GM21360 (cell line): ENCODE results near the gene MAP1LC3B.

ENCODE experiments used
- ATAC-seq: cut with Tn5 transposase; IDR thresholded peaks from one replicate; pipeline ENCODE4 v1.9.1; 2021; ENCODE audit warnings: mild to moderate bottlenecking, moderate library complexity; ENCODE audit not compliant: unreplicated experiment

Gene MAP1LC3B

DNA sequence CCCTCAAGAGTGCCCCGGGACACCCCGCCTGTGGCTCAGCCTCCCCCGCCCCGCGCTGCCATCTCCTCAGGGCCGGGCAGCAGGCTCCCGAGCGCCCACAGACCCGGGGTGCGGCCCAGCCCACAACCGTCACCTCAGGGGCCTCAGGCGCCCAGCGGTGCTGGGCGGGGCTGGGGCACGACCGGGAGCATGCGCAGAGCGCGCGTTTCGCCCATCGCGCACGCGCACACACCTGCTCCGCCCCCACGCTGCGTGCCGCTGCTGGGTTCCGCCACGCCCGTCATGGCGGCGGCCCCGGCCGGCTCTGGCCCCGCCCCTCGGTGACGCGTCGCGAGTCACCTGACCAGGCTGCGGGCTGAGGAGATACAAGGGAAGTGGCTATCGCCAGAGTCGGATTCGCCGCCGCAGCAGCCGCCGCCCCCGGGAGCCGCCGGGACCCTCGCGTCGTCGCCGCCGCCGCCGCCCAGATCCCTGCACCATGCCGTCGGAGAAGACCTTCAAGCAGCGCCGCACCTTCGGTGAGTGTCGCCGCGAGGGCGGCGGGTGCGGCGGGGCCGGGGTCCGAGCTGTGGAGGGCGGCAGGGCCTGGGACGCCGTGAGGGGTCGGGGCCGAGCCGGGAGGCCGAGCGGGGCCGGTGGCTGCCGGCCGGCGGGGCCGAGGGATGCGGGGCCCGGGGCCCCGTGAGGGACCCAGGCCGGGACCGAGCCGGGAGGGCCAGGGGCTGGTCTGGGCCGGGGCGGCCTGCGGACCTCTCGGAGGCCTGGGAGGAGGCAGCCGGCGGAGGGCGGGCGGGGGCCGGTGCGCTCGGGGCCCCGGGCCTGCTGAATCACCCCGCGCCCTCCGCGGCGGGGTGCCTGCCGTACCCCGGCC lies at the start of gene MAP1LC3B:
MAP1LC3B (plus strand) TSS at position 387 of the 871 bp plus-strand sequence; CDS start at position 479, 92 bp downstream.
- peak; percentile 51 for ATAC-seq

DNA sequence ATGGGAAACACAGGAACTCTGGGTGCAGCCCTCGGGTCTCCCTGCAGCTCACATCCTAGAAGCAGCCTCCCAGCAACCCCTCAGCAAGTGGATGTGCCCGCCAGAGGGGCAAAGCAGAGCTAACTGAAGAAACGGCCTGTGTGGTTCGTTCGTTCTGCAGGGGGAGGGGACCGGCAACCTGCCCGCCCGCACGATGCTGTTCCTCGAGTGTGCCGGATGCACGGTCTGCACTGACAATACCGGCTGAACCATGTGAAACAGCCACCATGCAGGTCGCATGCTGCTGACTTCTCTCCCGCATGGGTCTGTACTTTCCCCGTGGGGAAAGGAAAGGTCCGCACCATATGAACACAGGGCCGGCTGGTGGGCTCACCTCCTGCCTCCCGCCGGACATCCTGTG lies 49.6 kb upstream of the MAP1LC3B start:
- no peak for ATAC-seq

DNA sequence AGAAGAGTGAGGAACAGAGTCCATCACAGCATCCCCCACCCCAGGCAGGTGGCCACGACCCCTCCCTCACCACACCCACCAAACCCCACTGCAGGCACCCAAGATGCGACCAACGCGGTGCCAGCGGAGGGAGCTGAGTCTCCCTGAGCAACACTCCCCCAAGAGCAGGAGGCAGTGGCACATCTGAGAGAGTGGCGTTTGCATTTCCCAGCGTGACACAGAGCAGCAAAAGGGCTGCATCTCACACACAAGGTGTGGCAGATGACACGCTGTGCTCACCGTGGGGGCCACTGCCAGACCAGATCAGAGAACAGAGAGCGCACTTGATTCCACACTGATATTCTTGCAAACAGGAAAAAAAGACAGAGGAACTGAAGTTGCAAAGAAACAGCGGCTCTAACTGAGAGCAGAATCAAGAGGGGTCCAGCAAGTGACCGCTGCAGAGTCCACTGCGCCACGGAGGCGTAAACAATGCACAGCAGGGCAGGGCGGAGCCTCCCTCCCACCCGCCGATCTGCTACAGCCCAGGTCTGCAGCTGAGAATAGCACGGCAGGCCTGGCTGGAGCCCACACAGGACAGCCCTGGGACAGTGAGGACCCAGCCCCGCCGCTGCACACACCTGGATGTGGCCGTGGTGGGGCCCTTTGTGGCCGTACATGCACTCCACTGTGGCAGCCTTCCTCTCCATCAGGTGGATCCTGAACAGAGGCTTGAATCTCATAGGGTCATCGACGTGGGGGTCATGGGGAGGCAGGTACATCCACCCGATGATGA lies 49.0 kb upstream of the MAP1LC3B start:
- ATAC-seq = no peak

DNA sequence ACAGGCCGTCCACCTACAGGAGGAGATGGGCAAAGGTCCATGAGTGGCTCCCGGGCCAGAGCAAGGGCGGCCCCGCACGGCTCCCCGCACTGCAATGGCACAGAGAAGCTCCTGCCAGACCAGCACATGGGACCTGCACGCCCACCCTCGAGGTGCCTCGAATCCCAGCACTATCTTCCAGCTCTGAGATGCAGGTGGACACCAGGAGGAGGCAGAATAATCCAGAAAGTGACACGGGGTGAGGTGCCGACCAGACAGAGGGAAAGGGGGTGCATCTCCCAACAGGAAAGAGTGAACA lies 48.4 kb upstream of the MAP1LC3B start:
- no peak for ATAC-seq

DNA sequence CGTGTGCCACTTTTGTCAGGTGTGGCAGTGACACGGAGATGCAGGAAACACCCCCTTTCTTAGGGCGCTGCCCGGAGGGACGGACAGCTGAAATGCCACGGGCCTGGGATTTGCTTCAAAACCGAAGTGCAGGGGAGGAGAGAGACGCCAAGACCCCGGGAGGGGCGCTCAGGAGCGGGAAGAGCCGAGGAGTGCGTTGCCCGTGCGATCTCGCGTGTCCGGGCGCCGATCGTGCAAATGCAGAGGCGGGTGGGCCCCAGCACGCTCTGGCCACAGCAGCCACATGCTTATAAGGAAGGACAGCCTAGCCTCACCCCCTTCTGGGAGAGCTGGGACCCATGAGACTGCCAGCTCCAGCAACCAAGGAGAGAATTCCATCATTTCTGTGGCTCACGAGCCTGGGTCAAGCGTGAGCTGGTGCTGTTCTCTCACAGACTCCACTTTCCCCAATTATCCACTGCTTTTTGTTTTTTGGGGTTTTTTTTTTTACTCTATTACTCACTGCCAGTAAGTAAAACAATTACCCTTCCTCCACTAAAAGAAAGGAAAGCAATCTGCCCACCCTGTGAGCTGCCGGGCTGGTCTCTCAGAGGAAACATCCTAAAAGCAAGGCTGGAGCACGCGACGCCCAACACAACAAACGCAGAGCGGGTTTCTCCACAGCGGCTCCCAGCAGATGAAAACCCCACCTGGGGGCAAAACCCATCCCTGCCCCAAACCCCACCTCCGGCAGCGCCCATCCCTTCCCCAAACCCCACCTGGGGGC lies 47.8 kb upstream of the MAP1LC3B start:
- ATAC-seq = no peak

DNA sequence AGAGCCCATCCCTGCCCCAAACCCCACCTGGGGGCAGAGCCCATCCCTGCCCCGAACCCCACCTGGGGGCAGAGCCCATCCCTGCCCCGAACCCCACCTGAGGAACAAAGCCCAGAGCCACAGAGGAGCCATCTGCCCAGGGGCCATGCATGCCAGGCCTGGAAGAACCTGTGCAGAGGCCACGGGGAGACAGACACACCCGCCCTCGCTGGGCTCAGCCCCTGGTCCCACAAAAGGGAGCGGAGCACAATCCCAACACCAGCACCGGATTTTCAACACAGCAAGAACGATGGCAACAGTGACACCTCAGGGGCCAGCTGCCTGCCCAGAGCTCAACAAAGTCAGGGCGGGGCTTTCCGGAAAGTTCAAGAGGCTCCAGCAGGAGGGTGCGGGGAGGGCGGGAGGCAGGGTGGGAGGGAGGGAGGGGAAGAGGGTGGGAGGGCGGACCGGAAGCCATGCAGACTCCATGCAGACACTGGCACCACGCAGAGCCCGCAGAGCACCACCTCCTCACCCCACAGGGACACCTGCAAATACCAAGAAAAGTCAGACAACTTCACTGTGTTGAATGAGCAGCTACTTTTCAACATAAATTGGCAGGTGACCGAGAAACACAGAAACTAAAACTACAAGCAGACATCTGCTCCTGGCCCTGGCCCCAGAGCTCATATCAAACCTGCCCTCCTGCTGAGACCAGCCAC lies 47.1 kb upstream of the MAP1LC3B start:
- no peak for ATAC-seq

DNA sequence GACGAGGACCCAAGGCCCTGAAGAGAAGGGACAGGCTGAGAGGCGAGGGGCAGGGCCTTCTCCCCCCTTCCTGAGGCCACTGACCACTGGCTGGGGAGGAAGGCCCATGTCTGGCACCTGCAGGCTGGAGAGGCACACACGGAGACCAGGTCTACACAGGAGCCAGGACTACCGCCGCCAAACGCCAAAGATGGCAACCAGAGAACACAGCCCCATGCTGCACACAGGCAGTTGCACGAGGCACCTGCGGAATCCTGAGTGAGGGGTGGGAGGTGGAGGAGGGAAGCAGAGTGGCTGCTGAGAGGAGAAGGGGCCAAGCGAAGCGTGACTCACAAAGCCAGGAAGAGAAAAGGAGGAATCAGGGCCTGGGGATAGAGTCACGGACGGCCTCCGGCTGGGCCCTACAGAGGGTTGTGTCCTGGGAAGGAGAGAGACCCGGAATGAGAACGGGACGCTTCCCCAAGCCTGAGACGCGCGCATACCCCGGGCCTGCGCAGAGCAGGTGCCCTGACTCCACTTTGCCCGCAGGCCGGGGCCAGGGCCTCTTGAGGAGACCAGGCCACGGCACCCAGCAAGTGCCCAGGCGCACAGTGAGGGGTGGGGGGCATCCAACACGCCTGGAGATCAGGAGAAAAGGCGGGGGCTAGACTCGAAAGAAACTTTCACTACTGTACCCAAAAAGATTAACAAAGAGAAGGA lies 46.3 kb upstream of the MAP1LC3B start:
- no peak for ATAC-seq

DNA sequence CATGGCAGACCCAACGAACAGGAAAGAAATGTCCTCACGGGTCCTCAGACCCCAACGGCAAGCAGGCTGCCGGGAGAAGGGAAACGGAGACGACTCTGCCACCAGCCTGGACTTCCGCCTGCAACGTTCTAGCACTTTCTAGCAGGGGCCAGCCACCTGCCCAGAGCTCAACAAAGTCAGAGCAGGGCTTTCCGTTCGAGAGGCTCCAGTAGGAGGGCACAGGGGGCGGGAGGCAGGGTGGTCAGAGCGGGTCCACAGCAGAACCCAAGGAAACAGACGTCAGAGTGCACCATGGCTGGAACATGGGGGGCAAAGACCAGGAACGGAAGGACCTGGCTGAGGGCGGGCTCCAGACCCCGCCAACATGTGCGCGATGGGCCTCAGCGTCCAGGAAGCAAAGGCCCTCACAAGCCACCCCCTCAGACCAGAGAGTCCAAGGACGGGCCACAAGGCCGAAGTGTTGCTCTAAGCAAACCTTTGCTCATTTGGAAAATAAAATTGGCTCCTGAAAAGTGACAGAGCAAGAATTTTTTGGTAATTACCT lies 45.5 kb upstream of the MAP1LC3B start:
- ATAC-seq = no peak

DNA sequence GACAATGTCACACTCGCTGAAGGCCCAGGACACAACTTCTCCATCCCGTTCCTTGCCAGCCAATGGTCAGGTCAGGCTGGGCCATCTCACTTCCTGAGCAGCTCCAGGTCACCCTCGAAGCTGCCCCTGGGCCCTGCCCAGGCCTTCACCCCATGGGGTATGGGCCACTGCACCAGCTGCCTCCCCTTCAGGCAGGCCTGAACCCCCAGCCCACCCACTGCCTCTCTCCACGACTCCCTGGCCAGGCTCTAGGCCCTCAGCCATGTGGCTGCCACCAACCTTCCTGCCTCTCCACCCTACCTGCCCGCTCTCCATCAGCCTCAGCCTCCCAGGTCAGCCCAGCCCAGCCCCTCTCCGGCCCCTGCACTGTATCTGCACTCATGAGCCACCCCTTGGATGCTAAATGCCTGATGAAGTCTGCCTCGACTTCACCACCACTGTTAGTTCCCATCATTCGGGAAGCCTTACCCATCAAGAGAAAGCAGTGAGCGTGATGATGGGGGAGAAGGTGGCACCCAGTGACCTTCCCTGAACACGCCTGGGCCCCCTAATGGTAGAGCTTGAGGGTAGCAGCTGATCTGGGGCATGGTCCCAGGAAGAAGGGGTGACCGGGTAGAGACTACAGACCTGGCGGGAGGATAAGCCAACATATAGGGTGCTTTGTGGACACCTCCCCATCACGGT lies 44.1 kb upstream of the MAP1LC3B start:
- ATAC-seq = no peak

DNA sequence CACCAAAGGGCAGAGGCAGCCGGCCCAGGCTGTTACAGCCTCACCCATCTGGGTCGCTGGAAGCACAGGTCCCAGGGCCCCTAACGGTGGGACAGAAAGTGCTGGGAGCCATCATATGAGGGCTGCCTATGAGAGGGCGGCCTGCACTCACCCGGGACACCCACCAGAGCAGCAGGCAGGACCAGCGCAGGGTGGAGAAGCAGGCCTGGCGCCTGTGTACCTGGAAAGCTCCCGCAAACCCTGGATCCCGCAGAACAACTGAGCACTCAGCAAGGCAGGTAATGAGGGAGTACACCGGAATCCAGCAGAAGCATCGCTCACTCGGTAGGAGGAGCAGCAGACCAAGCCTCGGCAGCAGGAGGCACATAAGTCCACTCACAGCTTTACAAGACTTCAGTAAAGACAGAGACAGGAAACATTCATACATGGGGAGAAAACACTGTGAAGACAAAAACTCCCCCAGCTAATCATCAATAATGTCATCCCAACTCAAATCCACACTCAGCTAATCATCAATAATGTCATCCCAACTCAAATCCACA lies 43.4 kb upstream of the MAP1LC3B start:
- no peak for ATAC-seq

DNA sequence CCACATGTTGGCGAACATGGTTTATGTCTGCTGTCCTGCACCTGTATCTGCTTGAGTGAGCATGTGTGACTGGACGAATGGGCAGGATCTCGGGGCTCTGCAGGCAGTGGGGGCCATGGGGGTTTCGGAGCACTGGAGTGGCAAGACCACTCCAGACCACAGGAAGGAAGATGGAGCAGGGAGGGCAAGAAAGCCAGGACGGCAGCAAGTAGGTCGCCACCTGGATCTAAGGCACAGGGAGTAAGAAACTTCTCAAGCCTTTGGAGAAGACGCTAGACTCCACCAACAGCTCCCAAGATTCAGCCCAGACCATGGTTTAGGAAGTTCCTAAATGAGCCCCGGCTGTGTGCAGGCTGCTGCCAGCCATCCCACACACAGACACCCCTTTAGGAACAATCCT lies 42.1 kb upstream of the MAP1LC3B start:
- ATAC-seq = no peak

DNA sequence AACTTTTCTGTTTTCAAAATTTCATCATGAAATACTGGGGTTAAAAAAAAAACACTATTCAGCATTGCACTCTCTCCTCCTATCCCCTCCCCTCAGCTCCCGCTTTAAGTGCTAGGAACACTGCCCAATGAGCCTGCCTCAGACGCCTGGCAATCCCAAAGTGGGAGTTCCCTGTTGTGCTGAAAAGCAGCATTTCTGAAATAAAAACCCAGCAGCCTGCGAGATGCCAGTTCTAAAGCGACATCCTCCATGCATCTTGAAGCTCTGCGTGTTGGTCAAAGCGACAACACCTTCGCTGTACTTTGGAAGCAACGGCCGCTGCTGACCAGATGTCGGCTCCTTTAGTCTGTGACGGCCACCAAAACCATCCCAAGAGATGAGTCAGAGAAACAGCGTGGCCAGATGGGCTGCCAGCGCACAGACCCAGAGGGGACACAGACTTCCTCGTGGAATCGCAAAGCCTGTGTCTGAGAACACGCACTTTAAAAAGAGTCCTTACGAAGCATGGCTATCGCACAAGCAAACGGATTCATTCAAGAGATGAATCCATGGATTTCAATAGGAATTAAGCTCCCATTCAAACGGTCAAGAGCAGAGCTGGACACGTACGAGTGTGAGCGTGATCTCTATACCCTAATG lies 41.3 kb upstream of the MAP1LC3B start:
- no peak for ATAC-seq

DNA sequence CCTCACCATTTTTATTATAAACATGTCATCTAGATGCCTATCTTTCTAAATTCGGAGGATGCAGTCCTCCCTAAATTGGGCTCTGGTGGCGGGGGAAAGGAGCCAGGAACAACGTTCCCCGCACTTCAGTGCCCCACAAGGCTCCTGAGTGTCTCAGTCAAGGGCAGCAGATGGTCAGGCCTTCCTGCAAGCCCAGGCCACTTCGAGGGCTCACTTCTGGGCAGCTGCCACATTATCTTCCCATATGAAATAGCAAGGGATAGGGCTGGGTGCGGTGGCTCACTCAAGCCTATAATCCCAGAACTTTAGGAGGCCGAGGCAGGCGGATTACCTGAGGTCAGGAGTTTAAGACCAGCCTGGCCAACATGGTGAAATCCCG lies 40.8 kb upstream of the MAP1LC3B start:
- no peak for ATAC-seq

DNA sequence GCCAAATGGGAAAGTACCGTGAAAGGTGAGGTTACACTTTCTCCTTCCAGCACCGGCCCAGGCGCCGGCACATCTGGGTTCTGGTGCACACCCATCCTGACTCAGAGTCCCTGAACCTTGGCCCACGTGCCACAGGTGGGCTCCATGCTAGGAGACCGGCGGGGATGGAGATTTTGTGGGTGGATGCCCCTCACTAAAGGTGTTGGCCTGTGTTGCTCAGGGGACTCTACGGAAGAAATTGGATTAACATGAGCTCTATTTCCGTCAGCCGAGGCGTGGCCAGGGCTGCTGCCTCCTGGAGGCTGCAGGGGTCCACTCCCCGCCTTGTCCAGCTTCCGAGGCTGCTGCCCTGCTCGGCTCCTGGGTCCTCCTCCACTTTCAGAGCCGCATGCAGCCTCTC lies 39.3 kb upstream of the MAP1LC3B start:
- no peak for ATAC-seq

DNA sequence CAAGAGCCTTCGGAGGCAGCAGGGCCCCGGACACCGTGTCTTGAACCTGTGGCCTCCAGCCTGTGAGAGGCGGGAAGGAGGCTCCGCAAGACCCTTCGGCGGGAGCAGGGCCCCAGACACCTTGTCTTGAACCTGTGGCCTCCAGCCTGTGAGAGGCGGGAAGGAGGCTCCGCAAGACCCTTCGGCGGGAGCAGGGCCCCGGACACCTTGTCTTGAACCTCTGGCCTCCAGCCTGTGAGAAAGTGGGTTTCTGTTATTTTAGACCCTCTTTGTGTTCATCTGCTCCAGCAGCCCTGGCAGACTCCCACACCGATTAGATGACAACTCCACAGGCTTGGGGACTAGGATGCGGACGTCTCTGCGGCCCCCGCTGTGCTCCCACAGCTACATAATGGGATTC lies 38.5 kb upstream of the MAP1LC3B start:
- no peak for ATAC-seq

DNA sequence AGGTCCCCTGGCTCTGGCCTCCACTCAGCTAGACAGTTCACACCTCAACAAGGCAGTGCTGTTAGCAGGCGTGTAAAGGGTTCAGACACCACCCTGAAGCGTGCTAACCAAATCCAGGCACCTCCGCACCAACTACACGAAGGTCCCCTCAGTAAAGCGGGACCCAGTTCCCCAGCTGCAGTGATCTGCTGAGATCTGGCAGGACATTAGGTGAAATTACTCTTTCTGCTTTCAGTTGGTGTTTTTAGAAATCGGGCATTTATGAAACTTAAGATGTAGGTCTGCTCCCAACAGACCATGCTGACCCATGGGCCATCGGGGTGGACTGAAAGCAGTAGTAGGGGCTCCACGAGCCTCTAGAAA lies 35.7 kb upstream of the MAP1LC3B start:
- no peak for ATAC-seq

DNA sequence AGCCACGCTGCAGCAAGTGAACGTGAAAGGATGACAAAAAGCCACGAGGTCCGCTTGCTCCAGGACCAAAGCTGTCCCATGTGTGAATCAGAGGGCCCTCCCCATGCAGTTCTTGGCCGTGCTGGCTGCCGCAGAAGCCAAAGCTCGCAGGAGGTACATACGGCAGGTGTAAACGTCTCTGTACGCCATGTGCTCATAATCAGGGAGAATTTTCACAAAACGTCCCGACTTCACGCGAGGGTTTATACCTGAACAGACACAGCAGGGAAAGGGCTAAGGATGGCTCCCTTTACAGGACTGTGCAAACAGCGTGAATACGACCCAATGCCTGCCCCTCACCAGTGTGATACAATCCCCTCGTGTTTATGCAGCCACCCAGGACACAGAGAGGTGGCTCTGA lies 33.9 kb upstream of the MAP1LC3B start:
- no peak for ATAC-seq

DNA sequence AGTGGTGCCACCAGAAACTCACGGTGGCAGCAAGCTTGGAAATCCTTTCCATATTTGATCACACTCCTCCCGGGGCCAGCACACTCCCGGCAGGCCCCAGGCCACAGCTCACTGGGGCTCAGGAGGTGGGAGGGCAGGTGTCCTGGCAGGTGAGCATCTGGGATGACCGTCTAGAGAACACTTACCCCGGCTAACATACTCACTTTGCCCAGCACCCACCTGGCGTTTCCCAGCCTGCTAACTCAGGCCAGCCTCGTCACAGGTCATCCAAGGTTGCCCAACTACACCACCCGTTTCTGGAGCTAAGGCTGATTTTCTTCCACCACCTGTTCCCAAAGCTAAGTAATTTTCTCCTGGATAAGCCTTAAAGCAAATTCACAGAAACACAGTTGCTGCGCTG lies 33.4 kb upstream of the MAP1LC3B start:
- ATAC-seq = no peak

DNA sequence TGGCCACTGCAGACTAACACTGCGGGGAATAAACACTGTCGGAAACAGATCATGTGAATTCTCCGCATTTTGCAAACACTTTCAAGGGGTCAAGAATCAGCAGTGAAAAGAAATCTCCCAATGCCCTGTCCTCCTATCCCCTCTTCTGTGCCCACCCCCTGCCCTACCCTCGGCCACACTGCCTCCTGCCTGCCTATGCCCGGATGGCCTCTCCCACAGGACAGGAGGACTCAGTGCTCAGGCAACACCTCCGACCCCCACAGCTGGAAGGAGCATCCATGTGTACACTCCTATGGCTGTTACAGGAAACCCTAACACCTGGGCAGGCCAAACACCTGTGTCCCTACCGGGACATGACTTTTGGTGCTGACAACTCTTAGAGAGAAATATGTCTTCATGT lies 33.0 kb upstream of the MAP1LC3B start:
- no peak for ATAC-seq
